ENCODE measurements around the gene AIFM3. TPM values are rescaled to one million over a fixed set of nuclear protein-coding genes. Genes with fewer than 3 reads are reported as not detected.

AIFM3 gene
- total RNA-seq, 1 donor from 2014 or later, result 0.99 TPM

DNA sequence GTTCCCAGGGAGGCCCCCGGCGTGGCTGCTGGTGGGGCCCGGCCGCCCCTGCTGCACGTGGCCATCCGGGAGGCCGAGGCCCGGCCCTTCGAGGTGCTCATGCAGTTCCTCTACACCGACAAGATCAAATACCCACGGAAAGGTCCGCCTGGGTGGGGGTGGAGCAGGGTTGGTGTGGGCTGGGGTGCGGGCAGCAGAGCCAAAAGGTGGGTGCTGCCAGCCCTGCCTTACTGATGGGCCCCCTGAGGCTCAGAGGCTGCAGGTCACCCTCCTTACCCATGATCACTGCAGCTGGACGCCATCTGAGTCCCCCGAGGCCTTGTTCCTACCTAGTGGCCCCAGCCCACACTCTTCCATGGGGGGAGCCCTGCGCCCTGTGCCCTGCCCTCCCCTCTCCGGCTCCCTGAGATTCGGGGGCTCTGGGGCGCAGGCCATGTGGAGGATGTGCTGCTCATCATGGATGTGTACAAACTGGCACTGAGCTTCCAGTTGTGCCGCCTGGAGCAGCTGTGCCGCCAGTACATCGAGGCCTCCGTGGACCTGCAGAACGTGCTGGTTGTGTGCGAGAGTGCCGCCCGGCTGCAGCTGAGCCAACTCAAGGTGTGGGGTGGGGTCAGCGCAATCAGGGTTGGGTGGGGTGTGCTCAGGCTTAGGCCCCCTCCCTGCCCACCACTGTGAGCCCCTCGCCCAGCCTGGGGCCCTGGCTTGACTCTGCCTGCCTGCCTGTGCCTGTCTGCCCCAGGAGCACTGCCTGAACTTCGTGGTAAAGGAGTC, 27.3 kb downstream of the AIFM3 start:
- no peaks in the 10 kb centered on the region for H3K4me1 Mint-ChIP-seq (ENCODE audit: unreplicated experiment)
- H3K27ac Mint-ChIP-seq (ENCODE audit: unreplicated experiment), result no peak overlapping the region
- no peaks in the 10 kb centered on the region for H3K27me3 Mint-ChIP-seq (ENCODE audit: unreplicated experiment)

DNA sequence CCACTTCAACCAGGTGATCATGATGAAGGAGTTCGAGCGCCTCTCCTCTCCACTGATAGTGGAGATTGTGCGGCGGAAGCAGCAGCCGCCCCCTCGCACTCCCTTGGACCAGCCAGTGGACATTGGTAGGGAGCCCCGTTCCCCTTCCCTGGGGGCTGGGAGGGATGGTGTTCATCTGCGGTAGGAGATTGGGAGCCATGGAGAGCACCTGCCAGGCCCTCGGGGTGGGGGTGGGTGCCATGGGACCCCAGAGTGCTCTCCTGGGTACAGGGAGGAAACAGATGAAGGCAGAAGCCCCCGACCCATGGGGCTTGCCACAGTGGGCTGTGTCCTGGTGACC, 27.8 kb downstream of the AIFM3 start:
- H3K9me3 Mint-ChIP-seq (ENCODE audit: unreplicated experiment), result no peaks in the 10 kb centered on the region
- DNase-seq (ENCODE audit: extremely low spot score, unreplicated experiment), result no peak
- peaks cover 13% of the 10 kb centered on the region for H3K36me3 Mint-ChIP-seq (ENCODE audit: unreplicated experiment)
- H3K27me3 Mint-ChIP-seq (ENCODE audit: unreplicated experiment), result no peaks in the 10 kb centered on the region
- TF ChIP-seq, protein P1, sequence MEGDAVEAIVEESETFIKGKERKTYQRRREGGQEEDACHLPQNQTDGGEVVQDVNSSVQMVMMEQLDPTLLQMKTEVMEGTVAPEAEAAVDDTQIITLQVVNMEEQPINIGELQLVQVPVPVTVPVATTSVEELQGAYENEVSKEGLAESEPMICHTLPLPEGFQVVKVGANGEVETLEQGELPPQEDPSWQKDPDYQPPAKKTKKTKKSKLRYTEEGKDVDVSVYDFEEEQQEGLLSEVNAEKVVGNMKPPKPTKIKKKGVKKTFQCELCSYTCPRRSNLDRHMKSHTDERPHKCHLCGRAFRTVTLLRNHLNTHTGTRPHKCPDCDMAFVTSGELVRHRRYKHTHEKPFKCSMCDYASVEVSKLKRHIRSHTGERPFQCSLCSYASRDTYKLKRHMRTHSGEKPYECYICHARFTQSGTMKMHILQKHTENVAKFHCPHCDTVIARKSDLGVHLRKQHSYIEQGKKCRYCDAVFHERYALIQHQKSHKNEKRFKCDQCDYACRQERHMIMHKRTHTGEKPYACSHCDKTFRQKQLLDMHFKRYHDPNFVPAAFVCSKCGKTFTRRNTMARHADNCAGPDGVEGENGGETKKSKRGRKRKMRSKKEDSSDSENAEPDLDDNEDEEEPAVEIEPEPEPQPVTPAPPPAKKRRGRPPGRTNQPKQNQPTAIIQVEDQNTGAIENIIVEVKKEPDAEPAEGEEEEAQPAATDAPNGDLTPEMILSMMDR (IDR thresholded peaks at IDR 0.05), result no peak
- H3K4me3 Mint-ChIP-seq (ENCODE audit: unreplicated experiment), result no peak overlapping the region
- no peak overlapping the region for H3K27ac Mint-ChIP-seq (ENCODE audit: unreplicated experiment)
- H3K4me1 Mint-ChIP-seq (ENCODE audit: unreplicated experiment), result no peaks in the 10 kb centered on the region

More for the DNA sequence above, 27.3 kb downstream of the AIFM3 start:
- peaks cover 13% of the 10 kb centered on the region for H3K36me3 Mint-ChIP-seq (ENCODE audit: unreplicated experiment)
- no peak for DNase-seq (ENCODE audit: extremely low spot score, unreplicated experiment)
- H3K9me3 Mint-ChIP-seq (ENCODE audit: unreplicated experiment), result no peaks in the 10 kb centered on the region
- no peak overlapping the region for H3K4me3 Mint-ChIP-seq (ENCODE audit: unreplicated experiment)
- TF ChIP-seq, protein P1 (IDR thresholded peaks at IDR 0.05), result no peak

DNA sequence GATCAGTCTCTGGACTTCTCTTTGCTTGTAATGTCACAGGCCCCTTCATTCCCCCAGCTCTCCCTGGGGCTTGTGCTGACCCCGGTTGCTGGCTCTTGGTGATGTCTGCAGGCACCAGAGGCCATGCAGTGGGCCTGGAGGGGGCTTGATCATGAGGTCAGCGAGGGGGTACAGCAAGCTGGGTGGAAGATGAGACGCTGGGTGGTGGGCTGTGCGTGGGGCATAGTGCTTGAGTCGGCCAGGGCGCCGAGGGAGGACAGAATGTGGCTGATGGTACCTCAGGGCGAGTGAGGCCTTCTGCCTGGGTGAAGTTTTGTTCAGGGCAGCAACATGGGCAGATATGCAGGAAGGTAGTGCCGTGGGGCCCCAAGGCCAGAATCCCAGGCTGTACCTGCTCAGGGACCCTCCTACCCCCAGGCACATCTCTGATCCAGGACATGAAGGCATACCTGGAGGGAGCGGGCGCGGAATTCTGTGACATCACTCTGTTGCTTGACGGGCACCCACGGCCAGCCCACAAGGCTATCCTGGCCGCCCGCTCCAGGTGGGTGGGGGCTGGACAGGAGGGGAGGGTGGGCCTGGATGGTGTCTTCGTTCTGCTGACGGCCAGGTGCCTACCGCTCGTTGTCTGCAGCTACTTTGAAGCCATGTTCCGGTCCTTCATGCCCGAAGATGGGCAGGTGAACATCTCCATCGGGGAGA, 28.4 kb downstream of the AIFM3 start:
- peaks cover 11% of the 10 kb centered on the region for H3K36me3 Mint-ChIP-seq (ENCODE audit: unreplicated experiment)
- peaks cover 2% of the 10 kb centered on the region for H3K4me1 Mint-ChIP-seq (ENCODE audit: unreplicated experiment)
- DNase-seq (ENCODE audit: extremely low spot score, unreplicated experiment), result no peak
- no peaks in the 10 kb centered on the region for H3K27me3 Mint-ChIP-seq (ENCODE audit: unreplicated experiment)
- H3K9me3 Mint-ChIP-seq (ENCODE audit: unreplicated experiment), result no peaks in the 10 kb centered on the region
- no peak overlapping the region for H3K27ac Mint-ChIP-seq (ENCODE audit: unreplicated experiment)
- H3K4me3 Mint-ChIP-seq (ENCODE audit: unreplicated experiment), result no peak overlapping the region
- TF ChIP-seq, protein P1 (IDR thresholded peaks at IDR 0.05), result no peak

DNA sequence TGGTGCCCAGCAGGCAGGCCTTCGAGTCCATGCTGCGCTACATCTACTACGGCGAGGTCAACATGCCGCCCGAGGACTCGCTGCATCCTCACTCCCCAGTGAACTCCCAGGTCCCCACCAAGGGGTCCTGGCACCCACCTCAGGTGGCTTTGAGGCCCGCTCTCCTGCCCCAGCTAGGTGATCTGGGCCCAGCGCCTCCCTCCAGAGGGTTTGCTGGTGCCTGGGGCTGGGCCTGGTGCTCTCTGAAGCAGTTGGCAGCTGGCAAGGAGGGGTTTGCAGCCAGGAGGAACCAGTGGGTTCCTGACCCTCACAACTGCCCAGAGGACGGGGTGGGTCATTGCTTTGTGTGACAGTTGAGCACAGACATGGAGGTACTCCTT, 29.0 kb downstream of the AIFM3 start:
- Mint-ChIP-seq H3K4me1 (ENCODE audit: unreplicated experiment) (peaks cover 7% of the 10 kb centered on the region), H3K27ac (ENCODE audit: unreplicated experiment) (no peak overlapping the region), H3K27me3 (ENCODE audit: unreplicated experiment) (no peaks in the 10 kb centered on the region), H3K9me3 (ENCODE audit: unreplicated experiment) (no peaks in the 10 kb centered on the region), H3K4me3 (ENCODE audit: unreplicated experiment) (no peak overlapping the region), H3K36me3 (ENCODE audit: unreplicated experiment) (peaks cover 11% of the 10 kb centered on the region)
- TF ChIP-seq, protein P1 (IDR thresholded peaks at IDR 0.05), result no peak
- no peak for DNase-seq (ENCODE audit: extremely low spot score, unreplicated experiment)

Data from osteocyte (in vitro differentiated cells).